Smooth muscle cell (in vitro differentiated cells): ENCODE measurements around the gene MSX1. TPM values are rescaled to one million over a fixed set of nuclear protein-coding genes. Genes with fewer than 3 reads are reported as not detected.

Source experiments
- DNase-seq: peaks from one replicate; lab custom pipeline; 2025; ENCODE audit not compliant: unreplicated experiment; lab: John Stamatoyannopoulos, UW
- H2AFZ ChIP-seq: fragments of 200-600 bp; sonication (generic); 2 replicates; pipeline ENCODE4 v1.6.0; 2016; ENCODE audit warnings: antibody characterized with exemption, low read depth, mild to moderate bottlenecking
- H3F3A ChIP-seq: fragments of 200-600 bp; sonication (generic); 2 replicates; pipeline ENCODE4 v1.6.0; 2017; ENCODE audit warnings: antibody characterized with exemption, low read depth
- H3K27ac ChIP-seq: fragments of 200-600 bp; sonication (generic); 2 replicates; pipeline ENCODE4 v1.5.1; 2016; ENCODE audit warnings: low read depth, mild to moderate bottlenecking
- H3K27me3 ChIP-seq: fragments of 200-600 bp; sonication (generic); 2 replicates; pipeline ENCODE4 v1.6.1; 2016; ENCODE audit warnings: low read depth, mild to moderate bottlenecking
- H3K36me3 ChIP-seq: fragments of 200-600 bp; sonication (generic); 2 replicates; pipeline ENCODE4 v1.5.1; 2016; ENCODE audit warnings: low read depth
- H3K4me1 ChIP-seq: fragments of 200-600 bp; sonication (generic); 2 replicates; pipeline ENCODE4 v1.5.1; 2016; ENCODE audit warnings: low read depth
- H3K4me2 ChIP-seq: fragments of 200-600 bp; sonication (generic); 2 replicates; pipeline ENCODE4 v1.6.0; 2016; ENCODE audit warnings: mild to moderate bottlenecking
- H3K4me3 ChIP-seq: fragments of 200-600 bp; sonication (generic); 2 replicates; pipeline ENCODE4 v1.5.1; 2016; ENCODE audit warnings: mild to moderate bottlenecking
- H3K79me2 ChIP-seq: fragments of 200-600 bp; sonication (generic); 2 replicates; pipeline ENCODE4 v1.6.0; 2016; ENCODE audit warnings: low read depth, mild to moderate bottlenecking
- H3K9ac ChIP-seq: fragments of 200-600 bp; sonication (generic); 2 replicates; pipeline ENCODE4 v1.6.0; 2016; ENCODE audit warnings: low read depth
- H3K9me3 ChIP-seq: fragments of 200-600 bp; sonication (generic); replicated peaks from 2 replicates; pipeline ENCODE4 v1.5.1; 2016; ENCODE audit warnings: low read depth
- H4K20me1 ChIP-seq: fragments of 200-600 bp; sonication (generic); 2 replicates; pipeline ENCODE4 v1.6.0; 2016; ENCODE audit warnings: low read depth
- CTCF ChIP-seq: fragments of 200-600 bp; sonication (generic); IDR thresholded peaks from 2 replicates; pipeline ENCODE4 v1.5.1; 2017; ENCODE audit warnings: borderline replicate concordance, mild to moderate bottlenecking, antibody characterized with exemption; ENCODE audit not compliant: insufficient read depth, poor library complexity, severe bottlenecking
- WGBS: methylation state at CpG from one replicate; pipeline ENCODE4 v1.1.7; 2016; ENCODE audit warnings: low lambda C conversion rate; 5-methylcytosine and 5-hydroxymethylcytosine counted together
- polyA plus RNA-seq: library from polyadenylated mRNA; unstranded; fragments of >200 nt; fragmentation: Nextera tagmentation; extraction: Ambion mirVana; gene quantifications from 2 replicates; pipeline ENCODE4 v1.2.1, GENCODE V29; 2016
- total RNA-seq: library from RNA; depleted of rRNA; stranded (reverse); fragments of >200 nt; gene quantifications from 2 replicates; pipeline ENCODE4 v1.2.3, GENCODE V29; 2014

MSX1 gene
- total and polyA plus RNA-seq, 2 experiments from 2014 or later = 13.4 to 27.5 TPM

GRCh38 chr4:4876945-4877661 is 17.6 kb downstream of the MSX1 start:
- H3F3A ChIP-seq = no peaks in the 10 kb centered on the region
- no peaks in the 10 kb centered on the region for H3K9me3 ChIP-seq
- H3K27me3 ChIP-seq = peaks cover 35% of the 10 kb centered on the region
- WGBS = 93% methylated on average over 12 of the region's 12 CpGs
- H4K20me1 ChIP-seq = no peaks in the 10 kb centered on the region
- peaks cover 4% of the 10 kb centered on the region for H3K4me1 ChIP-seq
- H3K4me2 ChIP-seq = no peak overlapping the region
- no peak overlapping the region for H2AFZ ChIP-seq
- no peak overlapping the region for H3K9ac ChIP-seq
- TF ChIP-seq CTCF = no peak
- no peak for DNase-seq
- no peak overlapping the region for H3K27ac ChIP-seq
- no peaks in the 10 kb centered on the region for H3K79me2 ChIP-seq
- no peaks in the 10 kb centered on the region for H3K36me3 ChIP-seq
- no peak overlapping the region for H3K4me3 ChIP-seq

GRCh38 chr4:4880492-4880891 is 21.0 kb downstream of the MSX1 start:
- Histone ChIP-seq H3F3A (no peaks in the 10 kb centered on the region), H3K4me2 (no peak overlapping the region), H3K27ac (no peak overlapping the region), H3K9me3 (no peaks in the 10 kb centered on the region), H3K4me1 (no peaks in the 10 kb centered on the region), H3K4me3 (no peak overlapping the region), H3K9ac (no peak overlapping the region), H4K20me1 (no peaks in the 10 kb centered on the region), H3K79me2 (no peaks in the 10 kb centered on the region), H2AFZ (no peak overlapping the region), H3K36me3 (no peaks in the 10 kb centered on the region), H3K27me3 (peaks cover 5% of the 10 kb centered on the region)
- DNase-seq = no peak
- TF ChIP-seq CTCF = peak; percentile 38
- 64% methylated on average over 2 of the region's 2 CpGs for WGBS

GRCh38 chr4:4881432-4881831 is 22.0 kb downstream of the MSX1 start:
- Histone ChIP-seq H3K27me3 (no peaks in the 10 kb centered on the region), H3K4me1 (no peaks in the 10 kb centered on the region), H3K4me3 (no peak overlapping the region), H3F3A (no peaks in the 10 kb centered on the region), H2AFZ (no peak overlapping the region), H3K9me3 (no peaks in the 10 kb centered on the region), H3K36me3 (no peaks in the 10 kb centered on the region), H3K9ac (no peak overlapping the region), H3K4me2 (no peak overlapping the region), H3K79me2 (no peaks in the 10 kb centered on the region), H3K27ac (no peak overlapping the region), H4K20me1 (no peaks in the 10 kb centered on the region)
- WGBS = 68% methylated on average over 2 of the region's 2 CpGs
- TF ChIP-seq CTCF = no peak
- DNase-seq = no peak

- no peak for TF ChIP-seq CTCF
- no peaks in the 10 kb centered on the region for H3K9me3 ChIP-seq
- H3K9ac ChIP-seq = no peak overlapping the region
- H4K20me1 ChIP-seq = no peaks in the 10 kb centered on the region
- H2AFZ ChIP-seq = no peak overlapping the region
- no peaks in the 10 kb centered on the region for H3F3A ChIP-seq
- peaks cover 19% of the 10 kb centered on the region for H3K27me3 ChIP-seq
- 96% methylated on average over 4 of the region's 4 CpGs for WGBS
- H3K27ac ChIP-seq = no peak overlapping the region
- H3K4me1 ChIP-seq = no peaks in the 10 kb centered on the region
- H3K4me3 ChIP-seq = no peak overlapping the region
- H3K36me3 ChIP-seq = no peaks in the 10 kb centered on the region
- H3K4me2 ChIP-seq = no peak overlapping the region
- DNase-seq = no peak
- no peaks in the 10 kb centered on the region for H3K79me2 ChIP-seq
These were observed 25.1 kb downstream of the MSX1 start for GRCh38 chr4:4884611-4885010.
